Measurements from ENCODE around the gene TEX22.

GRCh38 chr14:105377555-105378182 is 20.7 kb upstream of the TEX22 start:
- TF ChIP-seq, protein P1, sequence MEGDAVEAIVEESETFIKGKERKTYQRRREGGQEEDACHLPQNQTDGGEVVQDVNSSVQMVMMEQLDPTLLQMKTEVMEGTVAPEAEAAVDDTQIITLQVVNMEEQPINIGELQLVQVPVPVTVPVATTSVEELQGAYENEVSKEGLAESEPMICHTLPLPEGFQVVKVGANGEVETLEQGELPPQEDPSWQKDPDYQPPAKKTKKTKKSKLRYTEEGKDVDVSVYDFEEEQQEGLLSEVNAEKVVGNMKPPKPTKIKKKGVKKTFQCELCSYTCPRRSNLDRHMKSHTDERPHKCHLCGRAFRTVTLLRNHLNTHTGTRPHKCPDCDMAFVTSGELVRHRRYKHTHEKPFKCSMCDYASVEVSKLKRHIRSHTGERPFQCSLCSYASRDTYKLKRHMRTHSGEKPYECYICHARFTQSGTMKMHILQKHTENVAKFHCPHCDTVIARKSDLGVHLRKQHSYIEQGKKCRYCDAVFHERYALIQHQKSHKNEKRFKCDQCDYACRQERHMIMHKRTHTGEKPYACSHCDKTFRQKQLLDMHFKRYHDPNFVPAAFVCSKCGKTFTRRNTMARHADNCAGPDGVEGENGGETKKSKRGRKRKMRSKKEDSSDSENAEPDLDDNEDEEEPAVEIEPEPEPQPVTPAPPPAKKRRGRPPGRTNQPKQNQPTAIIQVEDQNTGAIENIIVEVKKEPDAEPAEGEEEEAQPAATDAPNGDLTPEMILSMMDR (IDR thresholded peaks at IDR 0.05 in 4 of 5, conservative IDR thresholded peaks at IDR 0.05 in 1 of 5), result no peak
- TF ChIP-seq POLR2A (IDR thresholded peaks at IDR 0.05), result no peak

Measured in gastrocnemius medialis (tissue), 4 donors.